Liver (tissue), 3 donors: ENCODE data around the gene LMBR1L.

Experiments
- ATF3 ChIP-seq: IDR thresholded peaks from 2 replicates; pipeline ENCODE4 v1.6.1; 2016; ENCODE audit warnings: antibody characterized with exemption
- CTCF ChIP-seq: fragments of 150-350 bp; IDR thresholded peaks from 2 replicates; pipeline ENCODE4 v1.5.1; 2017; ENCODE audit warnings: improper control_type of control experiment, low read depth, low read length; ENCODE audit not compliant: missing input control
- EGR1 ChIP-seq, 2 donors: IDR thresholded peaks; 2 replicates each; pipeline ENCODE4 v1.6.1; 2016 to 2018; ENCODE audit warnings: antibody characterized with exemption in 2 of 2, low read depth in 2 of 2
- FOXA1 ChIP-seq: IDR thresholded peaks from 2 replicates; pipeline ENCODE4 v1.6.1; 2016; ENCODE audit warnings: antibody characterized with exemption
- FOXA2 ChIP-seq: IDR thresholded peaks from 2 replicates; pipeline ENCODE4 v1.6.1; 2016; ENCODE audit warnings: antibody characterized with exemption
- GABPA ChIP-seq, 2 donors: IDR thresholded peaks in 1 of 2; conservative IDR thresholded peaks in 1 of 2; 2 replicates each; pipeline ENCODE4 v1.6.1; 2016; ENCODE audit warnings: antibody characterized with exemption in 2 of 2, mild to moderate bottlenecking in 1 of 2, moderate library complexity in 1 of 2
- JUND ChIP-seq, 2 donors: IDR thresholded peaks; 2 replicates each; pipeline ENCODE4 v1.6.1; 2016; ENCODE audit warnings: antibody characterized with exemption in 2 of 2
- MAX ChIP-seq: IDR thresholded peaks from 2 replicates; pipeline ENCODE4 v1.6.1; 2016; ENCODE audit warnings: antibody characterized with exemption
- RAD21 ChIP-seq, 2 donors: IDR thresholded peaks; 2 replicates each; pipeline ENCODE4 v1.6.1; 2016; ENCODE audit warnings: antibody characterized with exemption in 2 of 2, mild to moderate bottlenecking in 2 of 2
- REST ChIP-seq: IDR thresholded peaks from 2 replicates; pipeline ENCODE4 v1.6.1; 2016; ENCODE audit warnings: antibody characterized with exemption, mild to moderate bottlenecking
- RXRA ChIP-seq, 2 donors: IDR thresholded peaks; 2 replicates each; pipeline ENCODE4 v1.6.1; 2017 to 2018; ENCODE audit warnings: antibody characterized with exemption in 2 of 2, mild to moderate bottlenecking in 1 of 2
- SP1 ChIP-seq: IDR thresholded peaks from 2 replicates; pipeline ENCODE4 v1.6.1; 2018; ENCODE audit warnings: antibody characterized with exemption, mild to moderate bottlenecking
- TAF1 ChIP-seq: conservative IDR thresholded peaks from 2 replicates; pipeline ENCODE4 v1.6.1; 2016; ENCODE audit warnings: antibody characterized with exemption, mild to moderate bottlenecking
- ZBTB33 ChIP-seq: IDR thresholded peaks from 2 replicates; pipeline ENCODE4 v1.6.1; 2016; ENCODE audit warnings: antibody characterized with exemption
- donor health status: healthy.
- donor health status: healthy.

- TF ChIP-seq CTCF (peak; percentile 24), FOXA2 (no peak), REST (peak; percentile 62), TAF1 (peak; percentile 31), MAX (peak; percentile 77), RXRA (IDR thresholded peaks at IDR 0.05) (peak; percentile 40 to 51), GABPA (IDR thresholded peaks at IDR 0.05 in 1 of 2, conservative IDR thresholded peaks at IDR 0.05 in 1 of 2) (peak in 1 of 2 donors; percentile 63), ZBTB33 (no peak), FOXA1 (no peak), JUND (IDR thresholded peaks at IDR 0.05) (no peak), RAD21 (IDR thresholded peaks at IDR 0.05) (no peak), SP1 (peak; percentile 46), ATF3 (peak; percentile 60), EGR1 (IDR thresholded peaks at IDR 0.05; ENCODE audit: low read depth in 2 of 2) (peak in 1 of 2 donors; percentile 73)
Observed at GRCh38 chr12:49060237-49061156, 50.1 kb downstream of the LMBR1L start, which contains the start of gene KMT2D.
